Measurements from ENCODE around the gene SOX2. TPM values are rescaled to one million over a fixed set of nuclear protein-coding genes. Genes with fewer than 3 reads are reported as not detected.

SOX2 gene
- total RNA-seq, 1 donor from 2014 or later, result 70.4 TPM

GRCh38 chr3:181690769-181691168 lies 21.0 kb upstream of the SOX2 start:
- Mint-ChIP-seq H3K4me3 (no peak overlapping the region), H3K36me3 (no peaks in the 10 kb centered on the region), H3K27ac (no peak overlapping the region), H3K9me3 (no peaks in the 10 kb centered on the region), H3K27me3 (peaks cover 12% of the 10 kb centered on the region), H3K4me1 (ENCODE audit: unreplicated experiment) (no peaks in the 10 kb centered on the region)
- TF ChIP-seq CTCF (conservative IDR thresholded peaks at IDR 0.05), result no peak
- no peak for DNase-seq (ENCODE audit: extremely low spot score, unreplicated experiment)

- Mint-ChIP-seq H3K4me1 (ENCODE audit: unreplicated experiment) (no peaks in the 10 kb centered on the region), H3K36me3 (no peaks in the 10 kb centered on the region), H3K4me3 (no peak overlapping the region), H3K27ac (no peak overlapping the region), H3K9me3 (peaks cover 6% of the 10 kb centered on the region), H3K27me3 (peaks cover 20% of the 10 kb centered on the region)
- no peak for TF ChIP-seq CTCF (conservative IDR thresholded peaks at IDR 0.05)
- DNase-seq (ENCODE audit: extremely low spot score, unreplicated experiment), result no peak
These were observed 19.8 kb upstream of the SOX2 start for GRCh38 chr3:181691901-181692300.

GRCh38 chr3:181692311-181693145 lies 19.2 kb upstream of the SOX2 start:
- H3K27me3 Mint-ChIP-seq, result peaks cover 26% of the 10 kb centered on the region
- H3K27ac Mint-ChIP-seq, result no peak overlapping the region
- no peak overlapping the region for H3K4me3 Mint-ChIP-seq
- no peak for DNase-seq (ENCODE audit: extremely low spot score, unreplicated experiment)
- no peak for TF ChIP-seq CTCF (conservative IDR thresholded peaks at IDR 0.05)
- H3K4me1 Mint-ChIP-seq (ENCODE audit: unreplicated experiment), result no peaks in the 10 kb centered on the region
- H3K9me3 Mint-ChIP-seq, result peaks cover 6% of the 10 kb centered on the region
- H3K36me3 Mint-ChIP-seq, result no peaks in the 10 kb centered on the region

- no peak overlapping the region for H3K4me3 Mint-ChIP-seq
- no peaks in the 10 kb centered on the region for H3K36me3 Mint-ChIP-seq
- no peak overlapping the region for H3K27ac Mint-ChIP-seq
- TF ChIP-seq CTCF (conservative IDR thresholded peaks at IDR 0.05), result no peak
- peaks cover 32% of the 10 kb centered on the region for H3K27me3 Mint-ChIP-seq
- peaks cover 6% of the 10 kb centered on the region for H3K9me3 Mint-ChIP-seq
- no peaks in the 10 kb centered on the region for H3K4me1 Mint-ChIP-seq (ENCODE audit: unreplicated experiment)
- no peak for DNase-seq (ENCODE audit: extremely low spot score, unreplicated experiment)
These were observed 18.4 kb upstream of the SOX2 start for GRCh38 chr3:181693280-181693679.

- Mint-ChIP-seq H3K4me1 (ENCODE audit: unreplicated experiment) (peaks cover under 1% of the 10 kb centered on the region), H3K4me3 (peak overlapping the region; percentile 46), H3K27me3 (peaks cover 50% of the 10 kb centered on the region), H3K9me3 (peaks cover 6% of the 10 kb centered on the region), H3K27ac (no peak overlapping the region), H3K36me3 (no peaks in the 10 kb centered on the region)
- DNase-seq (ENCODE audit: extremely low spot score, unreplicated experiment), result no peak
- TF ChIP-seq CTCF (conservative IDR thresholded peaks at IDR 0.05), result no peak
These were observed 16.7 kb upstream of the SOX2 start for GRCh38 chr3:181694805-181695660.
